GM19023 (cell line): ENCODE data around the gene TMEM80.
"Not testable (repeated sequence)": the region's sequence is repeated elsewhere in the genome, so short reads cannot be mapped to it uniquely, and the experiment has no call there.

Experiments
- ATAC-seq: cut with Tn5 transposase; IDR thresholded peaks from one replicate; pipeline ENCODE4 v1.9.1; 2021; ENCODE audit warnings: mild to moderate bottlenecking, moderate library complexity; ENCODE audit not compliant: unreplicated experiment

Gene TMEM80

DNA sequence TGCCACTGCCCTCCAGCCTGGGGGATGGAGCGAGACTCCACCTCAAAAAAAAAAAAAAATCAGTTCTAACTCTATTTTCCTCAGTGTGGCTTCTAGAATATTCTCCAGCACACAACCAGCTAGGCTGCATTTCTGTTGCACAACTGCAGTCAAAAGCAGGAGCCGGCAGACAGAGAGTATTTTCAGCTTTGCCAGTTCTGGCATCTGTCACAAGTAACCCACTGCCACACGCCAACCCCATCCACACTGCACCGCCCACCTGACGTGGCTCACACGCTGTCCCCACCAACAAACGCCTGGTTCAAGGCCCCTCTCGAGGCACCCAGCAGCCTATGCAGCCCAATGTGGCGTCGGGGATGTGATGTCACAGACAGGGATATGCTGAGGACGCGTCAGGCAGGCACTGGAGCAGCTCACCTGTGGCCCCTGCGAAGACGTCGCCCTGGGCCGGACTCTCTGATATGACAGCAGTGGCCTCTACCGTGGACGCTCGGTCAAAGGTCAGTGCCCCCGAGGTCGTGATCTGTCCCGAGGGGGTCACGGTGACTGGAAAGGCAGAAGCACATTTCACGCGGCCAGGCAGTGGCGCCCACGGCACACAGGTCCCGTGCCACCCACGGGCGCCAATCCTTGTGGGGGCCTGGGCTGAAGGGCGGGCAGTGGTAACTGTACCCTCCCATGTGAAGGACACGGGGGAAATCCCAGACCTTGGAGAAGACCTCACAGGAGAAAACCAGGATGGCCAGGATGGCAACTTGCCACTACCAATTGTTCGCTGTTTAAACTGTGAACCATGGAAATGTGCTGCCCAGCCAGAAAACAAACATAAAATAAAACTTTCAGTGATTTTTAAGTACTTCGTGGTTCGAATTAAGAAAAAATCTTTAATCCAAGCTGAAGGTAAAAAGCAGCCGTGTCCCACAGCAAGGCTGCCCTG is 16.1 kb upstream of the TMEM80 start:
- no peak for ATAC-seq

DNA sequence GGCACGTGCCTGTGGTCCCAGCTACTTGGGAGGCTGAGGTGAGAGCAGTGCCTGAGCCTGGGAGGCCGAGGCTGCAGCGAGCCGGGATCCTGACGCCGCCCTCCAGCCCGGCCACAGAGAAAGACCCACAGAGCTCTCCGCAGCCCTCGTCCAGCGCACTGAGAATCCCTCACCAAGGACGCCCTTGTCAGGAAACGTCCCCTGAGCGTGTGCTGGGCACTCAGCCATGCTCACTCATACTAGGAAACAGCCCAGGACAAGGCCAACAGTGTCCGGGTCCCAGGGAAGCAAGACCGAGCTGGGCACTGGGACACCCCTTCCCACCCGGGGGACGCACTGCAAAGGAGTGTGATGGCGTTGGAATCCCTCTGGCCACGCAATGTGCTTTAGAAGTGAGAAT is 15.1 kb upstream of the TMEM80 start:
- no peak for ATAC-seq

DNA sequence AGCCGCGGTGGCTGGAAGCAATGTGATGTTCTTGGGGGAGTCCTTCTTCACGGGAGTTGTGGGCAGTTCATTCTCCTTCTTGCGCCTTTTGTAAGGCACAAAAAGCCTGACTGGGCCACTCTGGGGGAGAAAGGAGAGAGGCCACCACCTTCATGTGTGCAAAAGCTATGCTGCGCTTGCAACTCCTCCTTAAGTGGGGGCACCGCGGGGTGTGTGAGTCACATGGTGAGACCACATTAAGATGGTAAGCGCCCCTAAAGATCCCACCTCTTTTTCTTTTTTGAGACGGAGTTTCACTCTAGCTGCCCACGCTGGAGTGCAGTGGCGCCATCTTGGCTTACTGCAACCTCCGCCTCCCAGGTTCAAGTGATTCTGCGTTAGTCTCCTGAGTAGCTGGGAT is 14.6 kb upstream of the TMEM80 start:
- no peak for ATAC-seq

DNA sequence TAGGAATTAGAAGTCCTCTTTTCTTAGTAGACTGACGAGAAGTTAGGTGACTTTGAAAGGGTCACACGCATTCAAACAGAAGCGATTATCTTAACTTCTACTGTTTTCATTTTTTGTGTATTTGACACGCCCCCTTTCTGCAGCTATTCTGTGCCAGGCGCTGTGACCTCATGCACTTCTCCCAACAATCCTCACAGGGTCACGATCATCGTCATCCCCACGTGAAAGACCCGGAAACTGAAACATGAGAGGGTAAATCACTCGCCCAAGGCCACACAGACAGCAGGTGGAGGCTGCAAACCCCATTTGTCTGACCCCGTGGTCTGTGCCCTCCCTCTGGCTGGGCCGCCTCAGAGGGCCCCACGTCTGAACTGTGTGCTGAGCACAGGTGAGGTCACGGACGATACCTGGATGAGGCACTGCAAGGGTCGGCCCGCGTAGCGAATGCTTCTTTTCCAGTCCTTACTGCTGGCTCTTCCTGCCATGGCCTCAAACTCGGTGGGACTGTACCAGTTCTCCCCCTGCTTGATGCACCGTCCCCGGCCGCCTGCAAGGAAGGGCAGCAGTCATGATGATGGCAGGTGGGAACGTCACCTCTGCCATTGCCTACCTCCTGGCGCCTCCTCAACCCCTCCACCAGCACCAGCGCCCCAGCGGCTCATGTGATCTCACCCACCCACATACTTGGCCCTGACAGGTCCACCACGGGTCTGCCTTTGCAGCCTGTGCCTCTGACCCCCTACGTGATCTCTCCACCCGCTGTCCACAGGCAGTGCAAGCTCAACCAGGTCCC is 9.0 kb upstream of the TMEM80 start:
- ATAC-seq, result no peak

DNA sequence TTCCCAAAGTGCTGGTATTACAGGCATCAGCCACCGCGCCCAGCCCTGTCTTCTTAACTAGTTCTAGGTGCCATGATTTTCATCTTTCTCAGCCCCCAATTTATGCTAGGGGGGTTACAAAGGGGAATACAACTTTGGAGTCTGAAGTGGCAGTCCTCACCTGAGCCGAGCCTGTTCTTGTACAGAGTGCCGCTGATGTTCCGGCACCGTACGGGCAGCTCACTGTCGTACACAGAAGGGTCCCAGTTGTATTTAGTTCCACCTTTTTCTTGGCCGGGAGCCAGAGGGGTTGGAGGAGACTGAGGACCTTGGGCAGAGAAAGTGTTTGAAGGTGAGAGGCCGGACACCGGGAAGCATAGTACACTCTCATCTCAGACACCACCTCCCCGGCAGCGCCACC is 7.9 kb upstream of the TMEM80 start:
- no peak for ATAC-seq

DNA sequence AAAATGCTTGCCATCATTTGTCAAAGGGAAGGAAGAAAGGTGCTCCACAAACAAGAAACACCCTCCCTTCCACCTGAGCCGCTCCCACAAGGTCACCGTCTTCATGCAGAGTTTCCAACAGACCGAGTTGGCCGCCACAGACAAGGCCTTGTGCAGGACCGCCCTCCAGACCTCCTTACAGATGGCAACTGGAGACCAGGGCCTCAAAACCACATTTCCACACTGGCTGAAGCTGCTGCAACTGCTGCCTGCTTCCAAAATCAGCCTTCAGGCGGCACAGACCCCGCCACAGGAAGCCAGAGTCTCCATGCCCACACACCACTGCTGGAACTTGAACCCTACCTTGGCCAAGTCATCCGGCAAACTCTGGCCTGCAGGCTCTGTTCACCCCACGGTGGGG is 6.9 kb upstream of the TMEM80 start:
- ATAC-seq, result no peak

DNA sequence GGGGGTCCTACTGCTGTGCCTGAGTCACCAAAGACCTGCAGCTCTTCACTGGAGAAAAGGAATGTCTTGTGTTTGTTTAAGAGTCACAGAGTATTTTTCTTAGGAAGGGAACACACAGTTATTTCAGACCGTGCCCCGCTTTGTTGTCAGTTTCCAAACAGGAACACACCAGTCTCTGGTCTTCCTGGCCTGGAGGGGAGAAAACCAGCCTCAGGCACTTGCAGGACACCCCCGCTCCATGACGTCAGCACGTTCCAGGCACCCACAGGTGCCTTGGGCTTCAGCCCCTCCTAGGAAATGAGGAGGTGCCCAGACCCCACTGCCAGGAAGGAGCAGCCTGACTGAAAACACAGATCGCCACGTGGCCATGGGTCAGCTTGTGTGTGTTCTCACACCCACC is 6.0 kb upstream of the TMEM80 start:
- ATAC-seq, result no peak

DNA sequence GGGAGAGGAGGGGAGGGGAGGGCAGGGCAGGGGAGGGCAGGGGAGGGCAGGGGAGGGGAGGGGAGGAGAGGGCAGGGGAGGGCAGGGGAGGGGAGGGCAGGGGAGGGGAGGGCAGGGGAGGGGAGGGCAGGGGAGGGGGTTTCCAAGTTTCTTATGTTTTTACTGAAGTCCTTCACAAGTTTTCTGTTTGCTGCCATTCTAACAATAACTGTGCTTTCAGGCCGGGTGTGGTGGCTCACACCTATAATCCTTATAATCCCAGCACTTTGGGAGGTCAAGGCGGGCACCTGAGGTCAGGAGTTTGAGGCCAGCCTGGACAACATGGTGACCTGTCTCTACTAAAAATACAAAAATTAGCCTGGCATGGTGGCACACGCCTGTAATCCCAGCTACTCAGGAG is 5.4 kb upstream of the TMEM80 start:
- not testable (repeated sequence) for ATAC-seq

DNA sequence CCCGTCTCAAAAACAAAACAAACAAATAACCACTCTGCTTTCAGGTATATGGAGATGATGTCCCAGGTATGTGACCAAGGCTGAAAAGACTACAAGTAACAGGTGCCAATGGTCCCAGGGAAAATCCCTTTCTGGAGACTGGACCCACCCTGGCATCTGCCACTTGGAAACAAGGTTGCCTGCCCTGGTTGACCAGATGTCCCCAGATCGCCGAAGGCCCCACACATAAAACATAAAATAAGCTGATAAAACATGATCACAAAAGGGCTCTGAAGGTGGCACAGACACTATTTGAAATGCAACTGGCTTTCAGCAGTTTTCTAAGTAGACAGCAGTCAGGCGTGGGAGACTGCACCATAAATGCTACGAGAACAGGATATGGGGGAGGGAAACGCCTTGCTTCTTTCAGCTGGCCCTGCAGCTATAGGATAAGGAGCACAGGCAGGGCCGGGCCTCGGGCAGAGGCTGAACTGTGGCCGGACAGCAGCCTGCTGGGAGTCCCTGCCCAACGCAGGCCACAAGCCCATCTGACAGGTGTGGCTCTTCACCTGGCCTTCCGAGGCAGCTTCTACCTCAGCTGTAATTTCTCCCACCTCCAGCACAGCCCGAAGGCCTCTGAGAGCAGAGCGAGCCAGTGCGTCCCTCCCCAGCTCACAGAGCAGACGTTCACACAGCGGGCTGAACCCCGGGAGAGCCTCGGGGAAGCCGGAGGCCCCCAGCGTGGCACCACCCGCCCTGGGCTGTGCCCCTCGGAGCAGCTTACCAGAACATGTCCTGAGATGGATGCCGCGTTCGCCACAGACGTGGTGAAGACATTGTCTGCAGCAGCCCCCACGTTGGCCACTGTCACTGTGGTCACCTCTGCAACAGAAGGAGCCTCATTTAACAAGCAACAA is 4.6 kb upstream of the TMEM80 start:
- no peak for ATAC-seq

DNA sequence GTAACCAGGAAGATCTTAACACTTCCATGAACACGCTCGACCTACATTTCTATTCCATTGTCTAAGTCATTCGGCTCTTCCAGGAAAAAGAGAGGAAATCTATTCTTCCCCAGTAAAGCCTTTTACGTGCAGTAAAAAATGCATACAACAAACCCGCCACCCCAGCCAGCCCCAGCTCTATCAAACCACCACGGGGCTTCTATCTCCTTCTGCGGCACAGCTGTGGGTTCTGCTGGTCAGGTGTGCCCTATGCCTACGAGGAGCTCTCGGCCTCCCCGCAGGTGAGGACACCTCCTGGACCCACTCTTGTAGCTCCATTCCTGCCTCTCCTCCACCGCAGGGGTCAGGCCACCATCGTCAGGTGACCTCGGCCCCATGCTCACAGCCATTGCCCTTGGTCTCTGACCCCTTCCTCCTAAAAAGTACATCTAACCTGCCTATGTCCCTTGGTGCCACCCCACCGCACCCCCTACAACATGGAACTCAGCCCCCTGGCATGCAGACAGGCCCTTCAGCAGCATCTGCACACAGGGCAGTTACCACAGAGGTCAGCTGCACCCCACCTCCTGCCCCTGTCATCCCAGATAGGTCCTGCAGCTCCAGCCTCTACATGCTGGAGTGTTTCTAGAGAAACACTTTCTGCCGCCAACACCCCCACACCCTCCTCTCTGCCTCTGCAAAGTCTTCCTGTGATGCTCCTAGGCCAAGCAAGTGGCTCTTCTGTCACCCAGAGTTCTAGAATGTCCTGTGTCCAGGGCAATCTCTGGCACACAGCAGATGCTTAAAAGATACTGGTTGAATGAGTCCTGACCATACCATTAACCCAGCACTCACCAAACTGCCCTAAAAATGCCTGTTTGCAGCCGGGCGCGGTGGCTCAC is 3.7 kb upstream of the TMEM80 start:
- ATAC-seq, result no peak

DNA sequence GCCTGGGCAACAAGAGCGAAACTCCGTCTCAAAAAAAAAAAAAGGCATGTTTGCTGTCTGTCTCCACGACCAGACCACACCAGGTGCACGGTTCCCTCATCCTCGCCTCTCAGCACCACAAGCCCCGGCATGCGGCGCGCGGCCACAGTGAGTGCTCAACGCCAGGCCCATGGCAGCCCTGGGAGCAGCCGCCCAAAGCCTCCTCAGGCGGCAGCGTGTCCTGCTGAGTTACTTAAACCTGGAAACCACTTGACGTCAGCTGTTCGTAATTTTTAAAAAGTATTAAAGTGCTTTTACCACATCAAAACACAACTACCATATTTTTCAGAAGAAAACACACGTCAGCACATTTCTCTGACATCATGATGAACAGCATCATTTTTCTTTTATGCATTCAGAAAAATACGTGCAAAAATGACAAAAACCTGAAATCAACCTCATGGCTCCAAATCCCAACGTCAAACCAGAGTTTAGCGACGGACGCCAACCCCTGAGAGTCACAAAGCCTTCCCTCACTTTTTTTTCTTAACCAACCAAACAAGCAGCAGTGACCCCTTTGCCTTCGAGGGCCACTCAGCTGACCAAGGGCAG is 2.7 kb upstream of the TMEM80 start:
- ATAC-seq, result no peak

DNA sequence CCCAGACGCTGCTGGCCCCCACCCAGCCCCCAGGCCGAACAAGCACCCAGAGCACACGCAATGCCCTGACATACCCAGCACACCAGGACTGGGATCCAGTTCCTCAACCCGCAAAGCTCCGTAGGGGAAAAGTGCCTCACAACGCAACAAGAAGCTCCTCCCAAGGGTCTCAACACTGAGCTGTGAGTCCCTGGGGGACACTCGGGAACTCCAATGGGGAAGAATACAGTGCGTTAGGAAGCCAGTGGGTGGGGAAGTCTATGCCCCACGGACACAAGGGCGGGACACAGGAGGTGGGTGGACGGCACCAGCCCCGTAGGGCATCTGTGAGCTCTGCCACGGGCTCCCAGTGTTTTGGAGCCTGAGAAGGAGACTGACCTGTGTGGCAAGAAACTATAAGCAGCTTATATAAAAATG is 2.2 kb upstream of the TMEM80 start:
- no peak for ATAC-seq

DNA sequence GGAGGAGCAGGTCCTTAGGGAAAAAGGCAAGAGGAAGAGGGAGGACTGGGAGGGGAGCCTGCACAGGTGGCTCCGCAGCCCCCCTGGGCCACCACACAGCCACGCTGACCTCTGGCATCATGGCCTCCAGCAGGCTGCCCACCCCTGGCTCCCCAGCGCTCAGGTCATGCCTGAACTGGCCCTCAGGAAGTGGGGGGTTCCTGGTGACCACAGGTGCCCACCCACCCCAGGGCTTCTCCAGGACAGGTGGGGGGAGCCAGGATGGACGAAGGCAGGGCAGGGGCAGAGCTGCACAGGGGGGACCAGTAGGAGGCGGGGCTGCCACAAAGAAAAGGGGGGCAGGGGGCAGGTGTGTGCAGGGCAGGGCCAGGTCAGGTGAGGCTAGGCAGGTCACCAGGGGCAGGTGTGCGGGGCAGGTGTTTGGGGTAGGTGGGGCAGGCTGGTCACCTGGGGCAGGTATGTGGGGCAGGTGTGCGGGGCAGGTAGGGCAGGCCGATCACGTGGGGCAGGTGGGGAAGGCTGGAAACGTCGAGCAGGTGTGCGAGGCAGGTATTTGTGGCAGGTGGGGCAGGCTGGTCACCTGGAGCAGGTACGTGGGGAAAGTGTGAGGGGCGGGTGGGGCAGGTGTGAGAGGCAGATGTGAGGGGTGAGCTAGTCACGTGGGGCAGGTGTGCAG is 1.6 kb upstream of the TMEM80 start:
- ATAC-seq, result no peak

DNA sequence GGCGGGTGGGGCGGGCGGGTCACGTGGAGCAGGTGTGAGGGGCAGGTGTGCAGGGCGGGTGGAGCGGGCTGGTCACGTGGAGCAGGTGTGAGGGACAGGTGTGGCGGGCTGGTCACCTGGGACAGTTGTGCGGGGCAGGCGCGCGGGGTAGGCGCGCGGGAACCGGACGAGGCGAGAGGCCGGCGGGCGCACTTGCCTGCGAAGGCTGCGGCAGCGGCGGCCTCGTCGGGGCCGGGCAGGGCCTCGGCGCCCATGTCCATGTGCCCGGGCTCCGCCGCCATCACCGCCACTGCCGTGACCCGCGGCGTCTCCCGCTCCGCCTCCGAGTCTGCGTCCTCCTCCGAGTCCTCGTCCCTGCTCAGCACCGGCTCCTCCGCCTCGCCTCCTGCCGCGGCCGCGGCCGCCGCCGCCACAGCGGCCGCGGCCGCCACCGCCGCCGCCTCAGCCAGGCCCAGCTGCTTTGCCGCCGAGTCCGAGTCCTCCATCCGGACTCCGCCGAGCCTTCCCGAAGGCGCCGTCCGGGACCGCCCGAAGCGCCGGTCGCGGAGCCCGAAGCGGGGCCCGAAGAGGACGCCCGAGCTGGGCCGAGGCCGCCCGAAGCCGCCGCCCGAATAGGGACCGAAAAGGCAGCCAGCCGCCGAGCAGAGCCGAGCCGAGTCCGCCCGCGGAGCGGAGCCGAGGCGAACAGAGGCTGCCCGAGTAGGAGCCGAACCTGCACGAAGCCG is 891 bp upstream of the TMEM80 start, which contains the start of gene DEAF1:
DEAF1 (minus strand) TSS at position 660 of the 725 bp plus-strand sequence; CDS start at position 485, 175 bp downstream.
- ATAC-seq, result peak; percentile 79

DNA sequence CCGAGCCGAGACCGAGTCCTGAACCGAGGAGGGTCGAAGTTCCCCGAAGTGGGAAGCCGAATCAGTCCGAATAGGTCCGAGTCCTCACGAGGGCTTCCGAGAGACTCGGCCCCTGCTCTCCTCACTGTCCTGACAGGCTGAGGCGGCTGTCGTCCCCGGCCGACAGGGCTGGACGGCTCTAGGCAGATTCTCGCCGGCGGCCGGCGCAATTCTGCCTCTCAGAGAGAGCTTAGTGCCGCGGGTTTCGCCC is 403 bp upstream of the TMEM80 start:
- ATAC-seq, result no peak

DNA sequence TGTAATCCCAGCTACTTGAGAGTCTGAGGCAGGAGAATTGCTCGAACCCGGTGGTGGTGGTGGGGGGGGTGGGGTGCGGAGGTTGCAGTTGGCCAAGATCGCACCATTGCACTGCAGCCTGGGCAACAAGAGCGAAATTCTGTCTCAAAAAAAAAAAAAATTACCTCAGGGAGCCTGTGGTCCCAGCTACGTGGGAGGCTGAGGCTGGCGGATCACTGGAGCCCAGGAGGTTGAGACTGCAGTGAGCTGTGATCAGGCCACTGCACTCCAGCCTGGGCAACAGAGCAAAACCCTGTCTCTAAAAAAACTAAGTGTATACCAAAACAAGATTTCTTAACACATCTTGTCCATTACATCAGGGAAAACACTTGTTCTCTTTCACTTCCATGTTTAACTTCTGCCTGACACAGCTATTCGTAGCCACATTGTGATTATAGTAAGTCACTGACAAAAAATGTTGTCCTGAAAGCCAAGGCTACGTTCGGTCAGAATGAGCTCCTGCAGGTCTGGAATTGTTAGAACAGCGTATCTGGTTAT is 1.4 kb downstream of the TMEM80 start:
- no peak for ATAC-seq

DNA sequence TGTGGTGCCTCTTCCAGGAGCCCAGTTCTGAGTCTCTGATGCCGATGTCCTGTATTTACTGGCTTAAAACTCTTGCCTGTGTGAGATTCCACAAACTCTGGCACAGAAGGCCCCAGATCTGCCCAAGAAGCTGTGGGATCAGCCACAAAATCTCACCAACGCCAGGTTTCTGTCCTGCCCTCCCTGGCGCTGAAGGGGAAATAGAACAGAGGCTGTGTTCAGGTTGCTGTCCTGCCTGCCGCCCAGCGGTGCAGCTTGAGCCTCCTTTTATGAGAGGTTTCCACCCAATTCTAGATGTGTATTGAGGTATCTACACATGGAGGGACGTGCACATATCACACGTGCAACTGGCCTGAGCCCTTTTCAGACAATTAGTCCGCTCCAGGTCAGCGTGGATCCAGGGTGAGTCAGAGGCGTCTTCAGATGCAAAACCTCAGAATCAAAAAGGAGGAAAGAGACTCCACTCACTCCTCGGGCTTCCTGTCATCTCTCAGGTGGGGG is 2.2 kb downstream of the TMEM80 start:
- no peak for ATAC-seq

DNA sequence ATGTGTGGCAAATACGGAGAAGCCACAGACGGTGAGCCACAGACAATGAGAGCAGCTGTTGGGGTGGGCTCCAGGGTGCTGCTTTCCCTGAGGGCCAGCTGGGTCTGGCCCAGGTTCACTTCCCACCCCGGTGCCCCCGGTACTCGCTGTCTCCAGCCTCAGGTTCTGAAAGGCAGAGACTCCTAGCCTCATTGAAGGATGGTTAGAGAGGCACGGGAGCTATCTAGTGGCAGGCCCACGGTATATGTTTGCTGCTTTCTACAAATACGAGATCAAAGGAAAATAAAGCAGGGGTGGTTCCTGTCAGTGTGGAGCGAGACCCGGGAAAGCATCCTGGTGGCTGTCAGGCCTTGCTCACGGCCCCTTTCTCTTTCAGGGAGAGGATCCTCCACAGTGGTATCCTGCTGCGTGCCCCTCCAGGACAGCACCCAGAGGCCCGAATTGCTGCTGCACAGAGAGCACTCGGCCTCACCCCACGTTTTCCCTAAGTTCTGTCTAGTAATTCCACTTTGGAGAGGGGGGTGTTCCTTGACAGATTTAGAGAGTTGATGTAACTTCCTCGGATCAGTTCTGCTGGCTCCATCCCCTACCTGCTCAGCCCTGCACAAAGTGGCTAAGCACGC is 3.0 kb downstream of the TMEM80 start:
- ATAC-seq, result no peak
